Limb (tissue), 2 donors: ENCODE data around the gene XK.
"Not testable (repeated sequence)": the region's sequence is repeated elsewhere in the genome, so short reads cannot be mapped to it uniquely, and the experiment has no call there.

Experiments used
- DNase-seq, 2 donors: peaks; one replicate each; pipeline ENCODE4 v3.0.0-alpha.2; 2016; ENCODE audit errors: extremely low spot score in 2 of 2

The XK gene

DNA sequence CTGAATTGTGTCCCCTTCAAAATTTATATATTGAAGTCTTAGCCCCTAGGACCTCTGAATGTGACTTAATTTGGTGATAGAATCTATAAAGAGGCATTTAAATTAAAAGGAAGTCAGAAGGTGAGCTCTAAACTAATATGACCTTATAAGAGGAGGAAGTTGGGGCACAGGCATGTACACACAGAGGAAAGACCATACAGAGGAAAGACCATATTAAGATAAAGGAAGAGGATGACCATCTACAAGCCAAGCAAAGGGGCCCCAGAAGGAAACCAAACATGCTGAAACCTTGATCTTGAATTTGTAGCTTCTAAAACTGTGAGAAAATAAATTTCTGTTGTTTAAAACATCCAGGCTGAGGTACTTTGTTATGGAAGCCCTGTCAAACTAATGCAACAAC lies 67.3 kb downstream of the XK start:
- DNase-seq: no peak

DNA sequence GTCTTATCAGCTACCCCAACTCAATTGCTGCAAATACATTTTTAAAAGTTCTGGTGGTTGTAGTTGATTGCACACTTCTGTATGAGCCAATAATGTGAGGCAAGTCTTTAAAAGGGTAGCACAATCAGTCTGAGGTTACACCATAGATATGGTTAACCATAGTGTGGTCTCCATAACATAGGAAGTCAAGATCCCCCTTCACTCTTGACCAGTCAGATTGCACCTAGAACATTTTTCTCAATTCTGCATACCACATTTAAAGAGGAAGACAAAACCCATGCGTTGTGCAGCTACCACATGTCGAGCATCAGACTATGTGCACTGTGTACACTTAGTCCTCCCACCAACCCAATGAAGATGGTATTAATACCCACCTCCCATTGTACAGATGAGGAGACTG lies 67.8 kb downstream of the XK start:
- DNase-seq: no peak

DNA sequence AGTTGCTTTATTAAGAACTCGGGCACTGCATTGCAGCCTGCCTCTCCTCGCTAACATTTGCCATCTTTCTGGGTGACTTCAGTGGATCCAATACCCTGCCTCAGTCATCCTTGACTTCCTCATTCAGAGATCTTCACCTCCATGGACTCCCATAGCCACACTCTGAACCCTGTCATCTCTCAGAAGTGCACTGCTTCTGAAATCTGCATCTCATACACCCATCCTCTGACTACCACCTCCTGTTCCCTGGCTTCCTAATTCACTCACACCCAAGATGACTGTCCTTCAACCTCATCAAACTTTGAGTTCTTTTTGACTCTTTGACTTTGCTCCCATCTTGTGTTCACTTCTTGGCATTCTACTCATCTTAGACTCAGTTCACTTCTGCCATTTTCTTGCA lies 68.9 kb downstream of the XK start:
- no peak for DNase-seq

DNA sequence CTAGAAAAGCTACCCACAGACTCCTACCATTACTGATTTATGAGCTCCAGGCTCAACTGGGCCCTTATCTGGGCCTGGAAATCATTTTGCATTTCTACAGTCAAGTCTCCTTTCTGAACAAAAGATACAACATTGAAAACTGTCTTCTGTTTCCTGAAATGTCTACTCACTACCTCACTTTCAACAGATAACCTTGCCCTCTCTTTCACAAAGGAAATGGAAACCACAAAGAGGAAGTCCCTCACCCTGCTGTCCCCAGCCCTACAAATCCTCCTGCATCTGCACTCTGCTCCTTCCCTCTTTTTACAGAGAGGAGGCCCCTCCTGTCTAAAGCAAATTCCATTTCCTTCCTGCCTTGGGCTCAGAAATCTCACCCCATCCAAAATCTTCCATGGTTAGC lies 69.4 kb downstream of the XK start:
- no peak for DNase-seq

DNA sequence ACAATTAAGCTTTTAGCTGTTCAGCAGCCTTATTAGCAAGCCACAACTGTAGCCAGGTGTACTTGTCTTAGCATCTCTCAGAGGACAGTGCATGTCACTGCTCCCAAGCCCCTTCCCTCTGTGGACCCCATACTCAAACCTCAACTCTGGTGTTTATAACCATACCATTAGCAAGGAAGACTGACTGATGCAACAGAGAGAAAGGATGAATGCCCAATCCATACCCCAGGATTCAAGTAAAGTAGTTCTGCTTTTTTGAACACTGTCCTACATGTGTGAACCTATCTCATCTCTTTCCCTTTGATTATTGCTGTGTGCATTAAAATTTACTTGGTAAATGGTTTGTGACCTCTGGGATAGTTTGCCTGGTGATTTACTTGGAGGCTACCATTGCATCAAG lies 71.5 kb downstream of the XK start:
- no peak for DNase-seq

DNA sequence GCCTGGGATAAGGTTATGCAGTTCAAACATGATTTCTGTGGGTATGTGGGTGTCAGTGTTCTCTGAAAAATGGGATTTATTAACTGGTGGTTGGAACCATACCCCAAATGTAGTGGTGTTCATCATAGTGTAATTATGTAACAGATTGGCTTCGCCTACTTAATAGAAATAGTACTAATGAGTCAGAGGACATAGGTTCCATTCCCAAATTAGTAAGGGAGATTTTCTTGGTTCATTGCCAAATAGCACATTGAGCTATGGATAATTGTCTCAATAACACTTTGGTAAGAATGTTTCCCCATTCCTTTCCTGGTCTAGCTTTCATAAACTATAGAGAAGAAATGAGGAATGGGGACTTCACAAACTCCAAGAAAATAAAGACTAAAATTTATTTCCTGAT lies 73.8 kb downstream of the XK start:
- no peak for DNase-seq

DNA sequence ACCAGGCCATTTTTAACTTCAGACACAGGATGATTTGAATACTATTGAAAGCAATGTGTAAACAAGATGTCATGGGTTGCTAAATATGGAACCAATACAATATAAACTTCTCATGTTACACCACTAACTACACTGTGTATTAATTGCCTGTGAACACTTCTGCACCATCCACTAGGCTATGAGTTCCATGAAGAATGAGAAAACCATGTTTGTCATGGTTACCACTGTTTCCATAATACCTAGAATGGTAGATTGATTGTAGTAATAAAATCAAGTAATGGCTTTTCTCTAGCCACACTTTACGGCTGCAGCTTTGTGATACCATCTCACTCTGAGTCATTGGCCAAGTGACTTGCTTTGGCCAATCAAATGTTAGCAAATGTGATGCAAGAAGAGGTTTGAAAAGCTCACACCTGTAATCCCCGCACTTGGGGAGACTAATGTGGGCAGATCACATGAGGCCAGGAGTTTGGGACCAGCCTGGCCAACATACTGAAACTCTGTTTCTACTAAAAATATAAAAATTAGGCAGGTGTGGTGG lies 74.4 kb downstream of the XK start:
- DNase-seq: no peak

DNA sequence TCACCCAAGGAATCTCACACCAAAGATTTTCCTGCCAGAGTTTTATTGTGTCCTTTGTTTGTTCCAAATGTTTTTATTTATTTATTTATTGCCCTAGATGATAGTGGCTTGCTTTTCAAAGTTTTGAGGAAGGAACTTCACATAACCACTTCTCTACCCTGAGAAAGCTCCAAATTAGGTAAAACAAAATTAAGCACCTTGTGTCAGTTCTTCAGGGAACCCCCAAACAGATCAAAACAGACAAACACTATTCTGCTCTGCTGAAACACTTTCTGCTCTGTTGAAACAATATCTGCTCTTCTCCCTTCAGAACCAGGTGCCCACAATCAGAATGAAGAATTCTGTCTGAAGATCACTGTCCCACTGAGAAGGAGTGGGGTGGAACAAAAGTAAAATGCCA lies 77.8 kb downstream of the XK start:
- DNase-seq: no peak

DNA sequence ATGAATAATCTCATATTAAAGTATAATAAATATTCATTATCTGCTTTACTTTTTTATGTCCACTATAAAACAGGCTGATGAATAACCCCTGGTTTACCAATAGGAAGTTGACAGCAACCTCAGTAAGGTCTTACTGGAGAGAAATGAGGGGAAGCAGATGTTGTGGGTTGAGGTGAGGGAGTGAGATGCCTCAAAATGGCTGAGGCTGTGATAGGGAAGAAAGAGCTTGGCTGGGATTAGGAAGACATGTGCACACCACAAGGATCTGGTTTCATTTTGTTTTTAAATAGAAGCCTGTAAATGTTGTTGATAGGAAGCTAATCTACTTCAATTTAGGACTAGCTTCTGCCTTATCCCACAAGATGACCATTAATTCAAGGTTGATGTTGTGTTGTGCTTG lies 79.9 kb downstream of the XK start:
- DNase-seq: no peak

DNA sequence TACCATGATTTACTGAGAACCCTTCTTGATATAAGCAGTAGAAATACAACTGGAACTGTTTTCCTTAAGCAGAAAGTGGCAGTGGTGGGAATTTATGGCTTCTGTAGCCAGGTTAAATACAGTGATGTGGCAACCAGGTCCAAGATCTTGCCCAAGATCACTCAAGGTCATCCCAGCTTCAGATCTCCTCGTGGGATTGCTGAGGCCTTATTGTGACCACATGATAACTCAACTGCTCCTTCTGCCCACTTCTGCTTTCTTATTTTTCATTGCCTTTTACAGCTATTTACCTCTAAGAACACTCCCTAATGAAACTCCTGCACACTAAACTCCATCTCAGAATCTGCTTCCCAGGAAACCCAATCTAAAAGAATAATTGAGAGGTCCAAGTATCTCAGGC lies 81.8 kb downstream of the XK start:
- DNase-seq: no peak

DNA sequence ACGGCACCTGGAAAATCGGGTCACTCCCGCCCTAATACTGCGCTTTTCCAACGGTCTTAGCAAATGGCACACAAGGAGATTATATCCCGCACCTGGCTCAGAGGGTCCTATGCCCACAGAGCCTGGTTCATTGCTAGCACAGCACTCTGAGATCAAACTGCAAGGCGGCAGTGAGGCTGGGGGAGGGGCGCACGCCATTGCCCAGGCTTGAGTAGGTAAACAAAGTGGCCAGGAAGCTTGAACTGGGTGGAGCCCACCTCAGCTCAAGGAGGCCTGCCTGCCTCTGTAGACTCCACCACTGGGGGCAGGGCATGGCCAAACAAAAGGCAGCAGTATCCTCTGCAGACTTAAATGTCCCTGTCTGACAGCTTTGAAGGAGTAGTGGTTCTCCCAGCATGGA lies 83.3 kb downstream of the XK start:
- DNase-seq: not testable (repeated sequence)

DNA sequence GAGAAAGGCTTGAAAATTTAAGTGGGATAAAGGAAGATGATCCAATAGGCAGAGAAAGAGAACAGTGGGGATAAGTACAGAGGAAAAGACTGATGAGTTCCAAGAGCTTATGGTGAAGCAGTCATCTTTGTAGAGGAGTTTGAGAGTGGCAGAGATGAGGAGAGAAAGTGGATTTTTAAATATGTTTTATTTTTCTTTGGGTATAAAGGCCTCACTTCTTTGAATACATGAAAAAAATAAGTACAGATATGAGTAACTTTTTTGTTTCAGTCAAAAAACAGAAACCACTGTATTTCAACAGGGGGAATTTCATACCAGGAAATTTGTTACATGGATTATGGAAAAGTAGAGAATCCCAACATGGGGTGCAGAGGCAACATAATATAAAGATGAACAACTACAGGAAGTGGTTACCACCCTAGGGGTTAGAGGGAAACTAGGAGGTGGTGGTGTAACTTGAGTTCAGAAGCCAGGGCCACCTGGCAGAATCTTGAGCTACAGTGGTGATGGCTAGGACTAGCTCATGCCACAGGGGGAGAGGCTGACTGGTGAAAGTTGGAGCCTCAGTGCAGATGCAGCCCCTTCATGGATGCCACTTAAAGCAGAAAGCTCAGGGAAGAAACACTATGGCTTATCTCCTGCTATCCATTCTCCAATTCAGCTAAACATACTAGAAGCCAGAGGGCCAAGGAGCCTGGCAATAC lies 90.8 kb downstream of the XK start:
- no peak for DNase-seq

DNA sequence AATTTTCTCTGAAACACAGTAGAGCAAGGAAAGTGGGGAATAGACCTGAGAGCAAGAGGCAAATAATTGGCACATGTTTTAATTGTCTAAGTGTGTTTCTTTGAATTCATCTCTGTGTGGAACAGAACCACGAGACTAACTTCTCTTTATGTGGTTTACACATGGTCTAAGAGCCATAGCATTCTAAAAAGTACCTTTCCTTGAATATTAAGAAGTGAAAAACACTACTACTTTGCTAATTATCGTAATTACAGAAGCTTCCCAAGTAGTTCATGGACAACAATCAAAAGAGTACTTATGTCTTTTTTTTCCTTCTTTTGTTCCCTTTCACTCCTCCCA lies 91.4 kb downstream of the XK start:
- DNase-seq: no peak

DNA sequence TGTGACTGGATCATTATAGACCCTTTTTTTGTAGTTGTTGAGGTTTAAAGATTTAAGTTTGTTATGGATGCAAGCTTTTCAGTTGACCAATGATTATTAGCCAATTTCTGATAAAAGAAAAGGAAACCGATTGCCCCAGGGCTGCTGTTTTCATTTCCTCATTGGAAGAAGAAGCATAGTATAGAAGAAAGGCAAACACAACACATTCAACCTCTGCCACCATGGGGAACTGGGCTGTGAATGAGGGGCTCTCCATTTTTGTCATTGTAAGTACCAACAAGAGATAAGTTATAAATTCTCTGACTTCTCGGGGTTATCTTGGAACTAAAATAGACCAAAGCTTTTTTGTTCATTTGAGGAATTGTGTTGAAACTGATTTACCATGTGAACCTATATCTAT lies 94.3 kb downstream of the XK start, which contains the start of gene CYBB:
TSS of gene CYBB (plus strand) at position 203 of the 400 bp plus-strand sequence. CDS start at position 222, 19 bp downstream.
- no peak for DNase-seq

DNA sequence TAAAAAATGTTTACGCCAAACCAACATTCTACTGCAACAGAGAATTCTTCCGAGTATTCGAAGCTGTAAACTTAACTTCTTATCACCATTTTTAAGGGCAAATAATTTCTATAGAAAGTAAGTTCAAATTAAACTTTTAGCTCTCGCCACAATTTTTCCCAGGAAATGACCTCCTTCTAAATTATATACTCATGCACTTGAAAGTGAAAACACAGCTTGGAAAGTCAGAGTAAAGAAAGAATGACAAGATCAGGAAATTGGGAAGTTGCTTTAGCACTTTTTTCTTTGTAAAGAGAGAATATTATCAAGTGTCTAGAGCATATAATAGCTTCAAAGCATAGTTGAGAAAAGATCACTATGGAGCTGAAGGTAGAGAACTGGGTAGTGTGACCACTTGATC lies 95.5 kb downstream of the XK start:
- DNase-seq: no peak
